NCI-H2171 (cell line): ENCODE measurements around the gene TADA2A.
"Not testable (repeated sequence)": the region's sequence is repeated elsewhere in the genome, so short reads cannot be mapped to it uniquely, and the experiment has no call there.

Experiments
- DNase-seq: peaks from one replicate; lab custom pipeline; 2025; lab: John Stamatoyannopoulos, UW

TADA2A gene

GRCh38 chr17:37399265-37399803, 7.4 kb upstream of the TADA2A start:
- no peak for DNase-seq

- DNase-seq: no peak
Observed at GRCh38 chr17:37400505-37400904, 6.2 kb upstream of the TADA2A start.

- DNase-seq: not testable (repeated sequence)
Observed at GRCh38 chr17:37405522-37405921, 1.2 kb upstream of the TADA2A start.

DNA sequence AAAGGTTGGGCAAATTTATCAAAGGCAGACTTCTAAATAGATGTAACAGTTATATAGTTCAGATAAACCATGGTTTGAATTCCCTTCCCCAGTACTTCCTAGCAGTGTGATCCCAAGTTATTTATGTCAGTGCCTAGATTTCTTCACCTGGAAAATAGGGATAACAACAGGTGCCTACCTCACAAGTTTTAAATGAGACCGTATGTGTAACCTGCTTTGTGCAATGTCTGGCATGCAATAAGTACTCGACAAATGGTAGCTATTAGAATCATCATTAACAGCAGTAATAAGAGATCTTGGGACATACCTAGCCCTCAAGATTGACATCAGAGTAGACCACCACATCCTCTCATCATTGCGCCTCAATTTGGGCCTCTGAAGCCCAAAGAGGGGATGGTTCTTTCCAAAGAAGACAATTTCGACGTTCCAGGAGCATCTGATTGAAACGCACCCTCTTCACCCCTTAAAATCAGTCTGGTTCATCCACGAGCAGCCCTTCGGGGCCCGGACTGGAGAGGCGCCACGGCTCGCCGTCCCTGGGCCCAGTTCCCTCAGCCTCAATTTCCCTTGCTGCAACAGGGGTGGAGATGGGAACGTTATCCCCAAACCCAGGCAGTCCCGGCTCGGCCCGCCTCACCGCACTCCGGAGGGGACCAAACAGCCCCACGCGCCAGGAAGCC, 591 bp upstream of the TADA2A start:
- no peak for DNase-seq

- DNase-seq: not testable (repeated sequence)
Observed at GRCh38 chr17:37408145-37408479, 1.4 kb downstream of the TADA2A start.

DNA sequence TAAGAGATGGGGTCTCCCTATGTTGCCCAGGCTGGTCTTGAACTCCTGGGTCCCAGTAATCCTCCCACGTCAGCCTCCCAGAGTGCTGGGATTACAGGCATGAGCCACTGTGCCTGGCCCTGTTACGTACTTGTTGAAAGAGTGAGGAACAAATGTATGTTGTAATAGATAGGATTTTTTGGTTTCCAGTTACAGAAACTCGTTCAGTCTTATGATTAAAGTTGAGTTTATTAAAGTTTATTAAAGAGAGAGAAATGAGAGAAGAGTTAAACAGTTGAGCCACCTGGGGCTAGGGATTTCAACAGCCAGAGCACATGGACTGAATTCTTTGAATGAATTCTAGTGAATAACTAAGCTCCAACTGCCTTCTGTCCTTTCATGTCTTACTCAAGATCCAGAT, 3.7 kb downstream of the TADA2A start:
- DNase-seq: no peak

- DNase-seq: no peak
Observed at GRCh38 chr17:37413875-37414519, 7.3 kb downstream of the TADA2A start.

DNA sequence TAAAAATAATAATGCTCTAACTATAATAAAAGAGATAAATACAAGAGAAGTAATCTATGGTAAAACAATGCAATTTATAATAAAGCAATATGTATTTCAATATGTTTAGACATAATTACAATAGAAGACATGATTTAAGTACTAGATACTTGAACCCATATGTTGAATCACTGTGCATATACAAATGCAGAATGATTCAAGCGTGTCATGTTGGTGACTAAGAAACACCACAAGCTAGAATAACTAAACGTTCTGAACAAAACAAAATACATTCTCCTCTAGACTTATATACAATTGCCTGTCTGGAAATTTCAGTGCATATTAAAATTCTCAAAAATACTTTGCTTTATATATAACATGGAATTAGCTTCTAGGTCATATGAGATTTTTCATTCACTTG, 11.2 kb downstream of the TADA2A start:
- DNase-seq: no peak

DNA sequence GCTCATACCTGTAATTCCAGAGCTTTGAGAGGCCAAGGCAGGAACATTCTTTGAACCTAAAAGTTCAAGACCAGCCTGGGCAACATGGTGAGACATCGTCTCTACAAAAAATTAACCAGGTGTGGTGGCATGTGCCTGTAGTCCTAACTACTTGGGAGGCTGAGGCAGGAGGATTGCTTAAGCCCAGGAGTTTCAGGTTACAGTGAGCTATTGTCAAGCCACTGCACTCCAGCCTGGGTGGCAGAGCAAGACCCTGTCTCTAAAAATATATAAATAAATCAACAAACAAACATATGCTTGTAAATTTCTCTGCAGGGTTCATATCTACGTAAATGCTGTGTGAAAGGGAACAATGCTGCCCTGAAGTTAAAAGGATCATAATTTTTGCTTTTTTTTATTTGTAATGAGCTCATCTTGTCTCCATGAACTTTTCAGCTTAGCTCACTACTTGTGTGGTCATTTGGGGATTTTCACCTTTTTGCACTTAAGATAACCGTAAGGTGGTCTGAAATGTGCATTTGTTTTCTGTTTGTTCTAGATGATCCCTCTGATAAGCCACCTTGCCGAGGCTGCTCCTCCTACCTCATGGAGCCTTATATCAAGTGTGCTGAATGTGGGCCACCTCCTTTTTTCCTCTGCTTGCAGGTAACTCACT, 16.4 kb downstream of the TADA2A start:
- DNase-seq: no peak

DNA sequence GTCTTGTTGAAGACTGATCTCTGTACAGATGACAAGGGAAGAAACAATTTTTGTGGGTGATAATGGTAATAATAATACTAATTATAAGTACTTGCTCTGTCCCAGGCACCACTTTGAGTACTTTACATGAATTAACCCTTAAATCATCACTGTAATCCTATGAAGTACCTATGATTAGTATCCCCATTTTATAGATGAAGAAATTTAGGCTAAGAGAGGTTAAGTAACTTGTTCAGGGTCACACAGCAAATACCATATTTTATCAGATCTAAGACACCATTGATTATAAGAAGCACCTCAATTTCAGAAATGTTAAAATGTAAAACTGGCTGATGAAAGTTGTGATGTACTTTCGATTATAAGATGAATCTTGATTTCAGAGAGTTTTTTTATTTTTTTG, 18.6 kb downstream of the TADA2A start:
- no peak for DNase-seq

- DNase-seq: no peak
Observed at GRCh38 chr17:37429039-37429438, 22.4 kb downstream of the TADA2A start.

DNA sequence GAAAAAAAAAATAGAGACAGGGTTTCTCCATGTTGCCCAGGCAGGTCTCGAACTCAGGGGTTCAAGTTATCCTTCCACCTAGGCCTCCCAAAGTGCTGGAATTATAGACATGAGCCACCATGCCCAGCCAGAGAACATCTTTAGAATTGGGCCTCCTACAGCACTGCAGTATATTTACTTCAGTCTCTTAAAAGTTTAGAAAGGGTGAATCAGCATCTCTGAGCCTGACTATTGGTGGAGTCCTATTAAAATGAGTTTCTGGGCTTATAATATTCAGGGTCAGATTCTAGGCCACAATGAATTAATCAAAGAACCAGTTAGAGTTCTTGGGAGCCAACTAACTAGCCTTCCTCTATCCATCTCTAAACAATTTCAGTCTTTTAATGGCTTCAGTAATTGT, 22.8 kb downstream of the TADA2A start:
- no peak for DNase-seq

GRCh38 chr17:37430051-37430627, 23.5 kb downstream of the TADA2A start:
- DNase-seq: no peak

DNA sequence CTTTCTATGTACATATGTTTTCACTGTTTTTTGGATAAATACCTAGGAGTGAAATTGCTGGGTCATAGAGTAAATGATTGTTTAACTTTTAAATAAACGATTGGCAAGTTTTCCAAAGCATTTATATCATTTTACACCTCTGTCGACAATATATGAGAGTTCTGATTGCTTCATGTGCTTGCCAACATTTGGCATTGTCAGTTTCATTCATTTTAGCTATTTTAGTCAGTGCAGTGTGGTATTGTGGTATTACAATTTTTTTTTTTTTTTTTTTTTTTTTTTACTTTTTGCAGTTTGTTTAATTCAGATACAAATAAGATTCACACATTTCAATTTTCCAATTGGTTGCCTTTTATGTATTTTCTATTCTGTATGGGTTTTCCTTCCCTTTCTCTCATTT, 26.0 kb downstream of the TADA2A start:
- no peak for DNase-seq

DNA sequence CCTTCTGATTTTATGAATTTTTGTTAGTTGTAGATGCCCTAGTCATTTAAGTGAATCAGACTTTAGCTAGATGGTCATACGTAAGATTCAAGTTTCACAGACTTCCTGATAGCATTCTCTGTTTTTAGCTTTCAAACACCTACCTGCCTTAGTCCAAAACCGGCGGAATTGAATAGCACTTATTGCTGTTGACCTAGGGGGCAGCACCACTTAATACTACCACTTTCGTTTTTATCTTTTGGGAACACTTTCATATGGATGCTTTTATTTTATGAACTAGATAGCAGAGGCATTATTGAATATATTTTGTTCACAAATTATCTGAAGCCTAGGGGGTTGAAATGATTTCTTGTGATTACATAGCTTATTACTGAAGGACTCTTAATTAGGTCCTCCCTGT, 31.5 kb downstream of the TADA2A start:
- no peak for DNase-seq

- no peak for DNase-seq
Observed at GRCh38 chr17:37440424-37440823, 33.7 kb downstream of the TADA2A start.

DNA sequence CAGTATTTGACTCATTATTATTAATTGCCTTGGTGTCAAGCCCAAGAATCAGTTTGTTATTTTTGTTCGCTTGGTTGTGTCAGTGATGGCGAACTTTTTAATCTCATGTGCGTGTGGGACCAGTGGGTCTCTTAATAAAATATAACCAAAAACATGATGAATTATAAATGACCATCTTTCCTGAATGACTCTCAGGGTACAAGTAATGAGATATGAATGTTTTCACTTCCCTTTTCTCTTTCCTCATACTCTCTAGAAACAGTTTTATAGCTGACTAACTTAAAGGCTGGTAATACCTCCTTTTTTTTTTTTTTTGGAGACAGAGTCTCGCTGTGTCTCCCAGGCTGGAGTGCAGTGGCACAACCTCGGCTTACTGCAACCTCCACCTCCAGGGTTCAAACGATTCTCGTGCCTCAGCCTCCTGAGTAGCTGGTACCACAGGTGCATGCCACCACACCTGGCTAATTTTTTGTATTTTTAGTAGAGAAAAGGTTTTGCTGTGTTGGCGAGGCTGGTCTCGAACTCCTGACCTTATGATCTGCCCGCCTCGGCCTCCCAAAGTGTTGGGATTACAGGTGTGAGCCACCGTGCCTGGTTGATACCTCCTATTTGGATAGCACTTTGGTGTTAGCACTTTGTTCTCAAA, 34.8 kb downstream of the TADA2A start:
- not testable (repeated sequence) for DNase-seq

DNA sequence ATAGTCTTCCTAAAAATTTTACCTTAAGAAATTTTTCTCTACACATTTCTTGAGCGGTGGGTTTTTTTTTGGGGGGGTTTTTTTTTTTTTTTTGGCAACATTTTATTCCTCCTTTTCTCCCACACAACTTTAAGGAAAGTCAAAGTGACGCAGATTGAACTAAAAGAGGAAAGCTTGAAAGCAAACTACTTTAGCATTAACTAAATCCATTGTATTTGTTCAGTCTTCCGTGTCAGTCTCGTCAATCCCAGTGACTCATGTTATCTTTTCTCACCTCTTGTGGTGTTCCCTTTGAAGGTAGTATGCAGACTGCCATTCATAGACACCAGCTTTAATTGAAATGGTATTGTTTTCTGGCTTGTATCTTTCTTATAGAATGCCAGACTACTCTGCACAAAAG, 39.3 kb downstream of the TADA2A start:
- no peak for DNase-seq

DNA sequence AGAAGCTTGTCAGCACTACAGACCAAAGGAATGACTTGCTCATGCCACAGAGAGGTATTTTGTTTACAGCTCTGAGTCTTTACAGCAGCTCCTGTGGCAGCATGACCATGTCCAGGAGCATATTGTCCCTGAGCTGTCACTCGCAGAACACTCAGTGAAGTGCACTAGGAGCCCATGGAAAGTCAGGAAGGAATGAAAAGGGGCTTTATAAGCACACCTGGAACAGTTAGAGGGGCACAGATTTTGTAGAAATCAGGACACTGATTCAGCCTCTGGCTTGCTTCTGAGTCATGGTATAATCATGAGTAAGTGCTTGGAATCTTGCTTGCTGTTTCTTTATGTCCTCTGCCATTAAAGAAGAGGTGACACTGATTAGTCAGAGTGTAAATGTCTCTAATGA, 41.0 kb downstream of the TADA2A start:
- DNase-seq: no peak

DNA sequence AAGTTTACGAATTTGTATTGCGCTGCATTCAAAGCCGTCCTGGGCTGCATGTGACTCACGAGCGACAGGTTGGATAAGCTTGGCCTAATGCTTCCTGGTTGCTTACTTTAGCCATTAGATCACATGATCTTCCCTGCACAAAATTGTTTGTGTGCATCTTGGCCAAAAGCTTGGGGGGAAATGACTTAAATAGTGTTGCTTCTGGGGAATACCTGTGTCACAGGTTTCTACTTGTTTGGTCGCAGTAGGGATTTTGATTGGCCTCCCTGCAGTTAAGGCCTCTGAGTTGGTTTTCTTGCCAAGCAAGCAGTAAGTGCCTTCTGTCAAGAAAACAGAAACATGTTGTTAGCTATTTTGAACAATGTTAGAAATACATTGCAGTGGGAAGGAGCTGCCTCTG, 43.4 kb downstream of the TADA2A start:
- DNase-seq: no peak

- DNase-seq: not testable (repeated sequence)
Observed at GRCh38 chr17:37457801-37458200, 51.1 kb downstream of the TADA2A start.

GRCh38 chr17:37458805-37459204, 52.1 kb downstream of the TADA2A start:
- DNase-seq: no peak
